ENCODE data around the gene MCF2L2. TPM values are rescaled to one million over a fixed set of nuclear protein-coding genes. Genes with fewer than 3 reads are reported as not detected.

Gene MCF2L2
- total RNA-seq, 1 experiment from 2014 or later = 3.9 TPM

DNA sequence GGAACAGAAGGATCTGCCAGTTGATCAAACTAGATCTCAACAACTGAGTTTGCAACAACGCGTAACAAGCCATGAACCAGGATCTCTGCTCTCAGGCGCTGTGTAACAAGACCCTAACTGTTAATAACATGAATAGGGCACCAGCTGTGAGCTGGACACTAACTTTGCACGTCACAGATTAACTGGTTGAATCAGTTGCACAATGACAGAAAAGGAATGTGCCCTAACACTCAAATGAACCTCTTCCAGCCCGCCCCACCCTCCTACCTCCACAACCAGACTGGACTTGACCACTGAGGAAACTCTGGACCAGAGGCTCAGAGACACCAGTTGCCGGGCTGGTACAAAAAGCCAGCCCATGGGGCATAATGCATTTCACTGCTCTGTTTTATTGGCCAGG, 34.3 kb downstream of the MCF2L2 start:
- H3K36me3 ChIP-seq (ENCODE audit: control insufficient read depth, insufficient read depth, low read length) = no peaks in the 10 kb centered on the region

DNA sequence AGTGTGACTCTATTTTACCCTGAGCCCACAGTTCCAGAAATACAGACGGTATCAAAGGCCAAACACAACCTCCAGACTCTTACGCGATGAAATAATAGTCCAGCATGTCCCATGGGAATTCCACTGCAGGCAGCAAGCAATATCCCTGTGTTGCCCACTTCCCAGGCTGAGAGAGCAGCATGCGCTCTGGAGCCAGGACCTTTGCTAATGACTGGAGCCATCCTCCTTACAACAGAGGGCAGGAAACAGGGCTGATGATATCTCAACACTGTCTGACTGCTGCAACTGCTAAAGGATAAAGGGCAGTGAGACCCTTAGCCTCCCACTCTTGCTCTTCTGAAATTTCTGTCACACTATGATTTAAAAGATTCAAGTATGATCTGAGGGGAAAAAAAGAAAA, 34.8 kb downstream of the MCF2L2 start:
- H3K4me1 ChIP-seq = peaks cover 9% of the 10 kb centered on the region
- Mint-ChIP-seq H3K27me3 (ENCODE audit: insufficient read depth, unreplicated experiment) (no peaks in the 10 kb centered on the region), H3K4me1 (ENCODE audit: low read depth, unreplicated experiment) (no peaks in the 10 kb centered on the region), H3K9me3 (ENCODE audit: unreplicated experiment) (no peaks in the 10 kb centered on the region), H3K27ac (ENCODE audit: unreplicated experiment) (no peak overlapping the region), H3K36me3 (ENCODE audit: insufficient read depth, unreplicated experiment) (no peaks in the 10 kb centered on the region), H3K4me3 (ENCODE audit: unreplicated experiment) (no peak overlapping the region)
- no peaks in the 10 kb centered on the region for H3K27me3 ChIP-seq (replicated peaks; ENCODE audit: control insufficient read depth, insufficient read depth, low read length)
- TF ChIP-seq, protein P1, sequence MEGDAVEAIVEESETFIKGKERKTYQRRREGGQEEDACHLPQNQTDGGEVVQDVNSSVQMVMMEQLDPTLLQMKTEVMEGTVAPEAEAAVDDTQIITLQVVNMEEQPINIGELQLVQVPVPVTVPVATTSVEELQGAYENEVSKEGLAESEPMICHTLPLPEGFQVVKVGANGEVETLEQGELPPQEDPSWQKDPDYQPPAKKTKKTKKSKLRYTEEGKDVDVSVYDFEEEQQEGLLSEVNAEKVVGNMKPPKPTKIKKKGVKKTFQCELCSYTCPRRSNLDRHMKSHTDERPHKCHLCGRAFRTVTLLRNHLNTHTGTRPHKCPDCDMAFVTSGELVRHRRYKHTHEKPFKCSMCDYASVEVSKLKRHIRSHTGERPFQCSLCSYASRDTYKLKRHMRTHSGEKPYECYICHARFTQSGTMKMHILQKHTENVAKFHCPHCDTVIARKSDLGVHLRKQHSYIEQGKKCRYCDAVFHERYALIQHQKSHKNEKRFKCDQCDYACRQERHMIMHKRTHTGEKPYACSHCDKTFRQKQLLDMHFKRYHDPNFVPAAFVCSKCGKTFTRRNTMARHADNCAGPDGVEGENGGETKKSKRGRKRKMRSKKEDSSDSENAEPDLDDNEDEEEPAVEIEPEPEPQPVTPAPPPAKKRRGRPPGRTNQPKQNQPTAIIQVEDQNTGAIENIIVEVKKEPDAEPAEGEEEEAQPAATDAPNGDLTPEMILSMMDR (IDR thresholded peaks at IDR 0.05; ENCODE audit: insufficient read depth in 1 of 2, low read depth in 1 of 2, low read length in 1 of 2, severe bottlenecking in 1 of 2, unreplicated experiment in 1 of 2) = no peak
- no peak for DNase-seq
- no peak overlapping the region for H3K4me3 ChIP-seq (ENCODE audit: low read depth, low read length)
- POLR2A ChIA-PET = no interaction called here
- no peaks in the 10 kb centered on the region for H3K9me3 ChIP-seq
- intact Hi-C loops (cut with micrococcal nuclease; ENCODE audit: unreplicated experiment) = loop anchor here (5.0 kb wide), 1 partner anchor 54 kb away; no protein-coding TSS in a partner anchor
- CTCF ChIA-PET = no interaction called here
- no TSS peak for BruUV-seq (replicated peaks)
- no peaks in the 10 kb centered on the region for H3K36me3 ChIP-seq (ENCODE audit: control insufficient read depth, insufficient read depth, low read length)

More for the DNA sequence above, 34.3 kb downstream of the MCF2L2 start:
- intact Hi-C loops (cut with micrococcal nuclease; ENCODE audit: unreplicated experiment) = loop anchor here (5.0 kb wide), 1 partner anchor 53 kb away; no protein-coding TSS in a partner anchor
- BruUV-seq (replicated peaks) = no TSS peak
- TF ChIP-seq, protein P1 (IDR thresholded peaks at IDR 0.05; ENCODE audit: insufficient read depth in 1 of 2, low read depth in 1 of 2, low read length in 1 of 2, severe bottlenecking in 1 of 2, unreplicated experiment in 1 of 2) = no peak
- H3K9me3 ChIP-seq = no peaks in the 10 kb centered on the region
- Mint-ChIP-seq H3K27me3 (ENCODE audit: insufficient read depth, unreplicated experiment) (no peaks in the 10 kb centered on the region), H3K36me3 (ENCODE audit: insufficient read depth, unreplicated experiment) (no peaks in the 10 kb centered on the region), H3K4me3 (ENCODE audit: unreplicated experiment) (no peak overlapping the region), H3K27ac (ENCODE audit: unreplicated experiment) (no peak overlapping the region), H3K4me1 (ENCODE audit: low read depth, unreplicated experiment) (no peaks in the 10 kb centered on the region), H3K9me3 (ENCODE audit: unreplicated experiment) (no peaks in the 10 kb centered on the region)
- peak; percentile 48 to 51 for DNase-seq
- no peak overlapping the region for H3K4me3 ChIP-seq (ENCODE audit: low read depth, low read length)
- H3K27me3 ChIP-seq (replicated peaks; ENCODE audit: control insufficient read depth, insufficient read depth, low read length) = no peaks in the 10 kb centered on the region
- ChIA-PET POLR2A (no interaction called here), CTCF (no interaction called here)
- peaks cover 9% of the 10 kb centered on the region for H3K4me1 ChIP-seq

DNA sequence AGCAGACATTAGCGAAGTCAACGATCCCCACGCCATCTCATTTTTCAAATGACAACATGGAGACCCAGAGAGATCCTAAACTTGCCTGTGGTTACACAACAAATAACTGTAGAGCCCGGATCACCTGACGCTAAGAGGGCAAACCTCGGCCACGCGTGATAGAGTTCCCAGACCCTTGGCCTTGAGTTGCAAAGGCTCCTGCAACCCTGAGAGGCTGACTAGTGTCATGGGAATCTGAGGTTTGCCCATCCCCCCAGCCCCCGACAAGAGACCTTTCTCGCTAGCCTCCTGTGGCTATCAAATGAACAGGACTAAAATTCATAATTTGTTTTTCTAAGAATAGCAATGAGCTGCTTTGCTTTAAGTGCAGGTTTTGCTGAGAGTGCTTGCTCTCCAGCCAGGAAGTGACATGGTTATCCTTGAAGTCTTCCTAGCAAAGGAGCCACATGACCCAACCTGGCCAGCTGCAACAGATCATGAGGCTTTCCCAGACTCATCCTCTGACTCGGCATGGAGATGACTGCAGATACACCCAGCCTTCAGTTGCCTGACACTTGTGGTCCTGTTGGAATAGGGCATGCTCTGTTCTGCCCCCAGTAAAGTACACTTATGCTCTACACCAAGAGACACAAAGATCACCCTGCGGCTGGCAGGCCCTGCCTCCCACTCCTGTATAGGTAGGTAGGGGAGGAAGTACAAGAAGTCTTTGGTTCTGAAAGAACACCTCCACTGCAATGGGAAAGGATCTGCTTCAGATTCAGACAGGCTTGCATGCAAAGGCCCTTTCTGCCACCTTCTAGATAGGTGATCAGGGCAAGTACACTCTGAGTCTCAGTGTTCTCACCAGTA, 36.0 kb downstream of the MCF2L2 start:
- Mint-ChIP-seq H3K27ac (ENCODE audit: unreplicated experiment) (no peak overlapping the region), H3K9me3 (ENCODE audit: unreplicated experiment) (no peaks in the 10 kb centered on the region), H3K27me3 (ENCODE audit: insufficient read depth, unreplicated experiment) (no peaks in the 10 kb centered on the region), H3K36me3 (ENCODE audit: insufficient read depth, unreplicated experiment) (no peaks in the 10 kb centered on the region), H3K4me1 (ENCODE audit: low read depth, unreplicated experiment) (no peaks in the 10 kb centered on the region), H3K4me3 (ENCODE audit: unreplicated experiment) (no peak overlapping the region)
- ChIA-PET CTCF (no interaction called here), POLR2A (no interaction called here)
- DNase-seq = no peak
- intact Hi-C loops (cut with micrococcal nuclease; ENCODE audit: unreplicated experiment) = loop anchor here (5.0 kb wide), 1 partner anchor 55 kb away; no protein-coding TSS in a partner anchor
- Histone ChIP-seq H3K4me1 (peaks cover 9% of the 10 kb centered on the region), H3K36me3 (ENCODE audit: control insufficient read depth, insufficient read depth, low read length) (no peaks in the 10 kb centered on the region), H3K4me3 (ENCODE audit: low read depth, low read length) (no peak overlapping the region), H3K27me3 (replicated peaks; ENCODE audit: control insufficient read depth, insufficient read depth, low read length) (no peaks in the 10 kb centered on the region), H3K9me3 (no peaks in the 10 kb centered on the region)
- TF ChIP-seq, protein P1 (IDR thresholded peaks at IDR 0.05; ENCODE audit: insufficient read depth in 1 of 2, low read depth in 1 of 2, low read length in 1 of 2, severe bottlenecking in 1 of 2, unreplicated experiment in 1 of 2) = no peak
- BruUV-seq (replicated peaks) = no TSS peak

All from Caco-2 (cell line).